ENCODE data around the gene GPR3. TPM values are rescaled to one million over a fixed set of nuclear protein-coding genes. Genes with fewer than 3 reads are reported as not detected.
"Not testable (repeated sequence)": the region's sequence is repeated elsewhere in the genome, so short reads cannot be mapped to it uniquely, and the experiment has no call there.

The GPR3 gene
- total and polyA plus RNA-seq, 10 of the 15 experiments (the other 5 are each of a cell fraction or from before 2014, with no cell fraction given), result 0.33 to 1.4 (median 0.63) TPM; not detected in 3

- SMC1A ChIA-PET (ENCODE audit: uncharacterized antibody, unreplicated experiment), result interaction anchor here (0.6 to 22.2 kb wide), 7 partner anchors 12 to 234 kb away, joined by 3 to 470 read pairs (median 13); no protein-coding TSS in a partner anchor
- BruUV-seq (replicated peaks), result no TSS peak
- H3K36me3 ChIP-seq (ENCODE audit: control insufficient read depth in 2 of 2, insufficient read depth in 2 of 2, low read length in 1 of 2), result peaks cover 6 to 16% of the 10 kb centered on the region in 2 experiments
- peaks cover 80% of the 10 kb centered on the region for H3K4me1 ChIP-seq (ENCODE audit: control insufficient read depth, insufficient read depth, low read length)
- DNase-seq (ENCODE audit: low read depth, low spot score), result no peak
- no peak overlapping the region for H3K9ac ChIP-seq (ENCODE audit: control insufficient read depth, insufficient read depth, low read length)
- in situ Hi-C loops (cut with MboI), result no loop called here
- H3K4me3 ChIP-seq, result peak overlapping the region; percentile 12; the same call in 1 of the 2 replicates
- FAIRE-seq, result no peak
- RAD21 ChIA-PET (ENCODE audit: unreplicated experiment), result interaction anchor here (1.0 to 6.3 kb wide), 7 partner anchors 9 to 174 kb away, joined by 3 to 47 read pairs (median 5); no protein-coding TSS in a partner anchor
- TF ChIP-seq MTA3 (IDR thresholded peaks at IDR 0.05; ENCODE audit: borderline replicate concordance, low read length) (no peak), MTA2 (IDR thresholded peaks at IDR 0.05; ENCODE audit: low read depth) (no peak), E2F8 (IDR thresholded peaks at IDR 0.05; ENCODE audit: low read depth, partially characterized antibody) (no peak)
- peak overlapping the region; percentile 59 for H3K27ac ChIP-seq (ENCODE audit: control insufficient read depth, insufficient read depth)
- no peaks in the 10 kb centered on the region for H3K9me3 ChIP-seq (replicated peaks; ENCODE audit: control insufficient read depth, insufficient read depth, low read length)
- ATAC-seq, result no peak; the same call in 2 of the 3 replicates
- 51% methylated on average over 2 of the region's 2 CpGs for WGBS (ENCODE audit: insufficient coverage, insufficient replicate concordance, low lambda C conversion rate, missing lambda C conversion rate)
- H3K27me3 ChIP-seq (replicated peaks in 1 of 2; ENCODE audit: control insufficient read depth in 2 of 2, insufficient read depth in 2 of 2, low read length in 1 of 2), result no peaks in the 10 kb centered on the region
- CTCF ChIA-PET, result interaction anchor here (1.0 to 18.9 kb wide), 6 partner anchors 8 to 50 kb away, joined by 3 to 240 read pairs (median 8); no protein-coding TSS in a partner anchor
- H3K79me2 ChIP-seq (ENCODE audit: control insufficient read depth, insufficient read depth, low read length), result peaks cover 89% of the 10 kb centered on the region
- H4K20me1 ChIP-seq (ENCODE audit: control insufficient read depth, insufficient read depth), result no peaks in the 10 kb centered on the region
- POLR2A ChIA-PET, result interaction anchor here (0.8 to 5.4 kb wide), 4 partner anchors 12 to 85 kb away, joined by 3 to 43 read pairs (median 4); no protein-coding TSS in a partner anchor
- H3K4me2 ChIP-seq (ENCODE audit: control insufficient read depth, insufficient read depth), result peak overlapping the region; percentile 17; the same call in 1 of the 2 replicates
- H2AFZ ChIP-seq (ENCODE audit: control insufficient read depth, low read depth, low read length), result no peak overlapping the region
- intact Hi-C loops (cut with micrococcal nuclease; ENCODE audit: unreplicated experiment), result no loop called here
Observed at GRCh38 chr1:27431601-27431940, 39.1 kb downstream of the GPR3 start.

GRCh38 chr1:27432725-27433124 lies 40.3 kb downstream of the GPR3 start:
- ChIA-PET CTCF (interaction anchor here (15.8 kb wide), 1 partner anchor 10 kb away, joined by 240 read pairs; no protein-coding TSS in a partner anchor), SMC1A (ENCODE audit: uncharacterized antibody, unreplicated experiment) (interaction anchor here (5.5 to 24.6 kb wide), 2 partner anchors 12 to 13 kb away, joined by 40 to 470 read pairs; no protein-coding TSS in a partner anchor), POLR2A (interaction anchor here (0.7 to 1.0 kb wide), 2 partner anchors 13 to 288 kb away, joined by 3 to 4 read pairs; no protein-coding TSS in a partner anchor)
- Histone ChIP-seq H3K4me1 (ENCODE audit: control insufficient read depth, insufficient read depth, low read length) (peaks cover 84% of the 10 kb centered on the region), H3K27ac (ENCODE audit: control insufficient read depth, insufficient read depth) (0 out of 2 replicates have a peak overlapping the region, but pooled peaks have one; percentile 16), H3K79me2 (ENCODE audit: control insufficient read depth, insufficient read depth, low read length) (peaks cover 92% of the 10 kb centered on the region)
- ATAC-seq; RAD21 ChIA-PET (ENCODE audit: unreplicated experiment); in situ Hi-C loops (cut with MboI); DNase-seq (ENCODE audit: low read depth, low spot score); H3K27me3 ChIP-seq (replicated peaks in 1 of 2; ENCODE audit: control insufficient read depth in 2 of 2, insufficient read depth in 2 of 2, low read length in 1 of 2); H3K4me3 ChIP-seq; H3K9me3 ChIP-seq (replicated peaks; ENCODE audit: control insufficient read depth, insufficient read depth, low read length); H3K4me2 ChIP-seq (ENCODE audit: control insufficient read depth, insufficient read depth); H3K9ac ChIP-seq (ENCODE audit: control insufficient read depth, insufficient read depth, low read length); H3K36me3 ChIP-seq (ENCODE audit: control insufficient read depth in 2 of 2, insufficient read depth in 2 of 2, low read length in 1 of 2); FAIRE-seq; BruUV-seq (replicated peaks); H2AFZ ChIP-seq (ENCODE audit: control insufficient read depth, low read depth, low read length); H4K20me1 ChIP-seq (ENCODE audit: control insufficient read depth, insufficient read depth); intact Hi-C loops (cut with micrococcal nuclease; ENCODE audit: unreplicated experiment): not testable (repeated sequence)
- WGBS (ENCODE audit: insufficient coverage, insufficient replicate concordance, low lambda C conversion rate, missing lambda C conversion rate), result 100% methylated on average over 1 of the region's 1 CpG
